Keratinocyte (primary cell): Measurements from ENCODE around the gene DEGS2. TPM values are rescaled to one million over a fixed set of nuclear protein-coding genes. Genes with fewer than 3 reads are reported as not detected.

Experiments used
- DNase-seq: peaks from one replicate; pipeline ENCODE4 v3.0.0-alpha.2; 2011; ENCODE audit warnings: low read depth, missing footprints, low spot score
- FAIRE-seq: peaks from 2 replicates; lab custom pipeline; 2011; peaks lifted over from hg19 to GRCh38; lab: Jason Lieb, UNC
- H2AFZ ChIP-seq: 2 replicates; pipeline ENCODE4 v1.6.0; 2012; ENCODE audit warnings: low read length, control low read depth, inconsistent platforms; ENCODE audit not compliant: control insufficient read depth
- H3K27ac ChIP-seq: 2 replicates; pipeline ENCODE4 v1.5.1; 2011; ENCODE audit warnings: low read length; ENCODE audit not compliant: control insufficient read depth, insufficient read depth
- H3K27me3 ChIP-seq: 3 replicates; pipeline ENCODE4 v1.6.0; 2011; ENCODE audit warnings: low read length; ENCODE audit not compliant: control insufficient read depth, insufficient read depth; ENCODE audit errors: extremely low read depth
- H3K36me3 ChIP-seq, 2 experiments: 2 replicates in 1 of 2; 3 replicates in 1 of 2; pipeline ENCODE4 v1.5.1; 2011; ENCODE audit warnings: low read length in 2 of 2, mild to moderate bottlenecking in 1 of 2; ENCODE audit not compliant: control insufficient read depth in 2 of 2, insufficient read depth in 2 of 2; ENCODE audit errors: extremely low read depth in 1 of 2
- H3K4me1 ChIP-seq: 3 replicates; pipeline ENCODE4 v1.5.1; 2011; ENCODE audit warnings: low read length; ENCODE audit not compliant: control insufficient read depth, insufficient read depth; ENCODE audit errors: extremely low read depth
- H3K4me2 ChIP-seq: 3 replicates; pipeline ENCODE4 v1.6.0; 2011; ENCODE audit warnings: low read depth, low read length; ENCODE audit not compliant: control insufficient read depth, insufficient read depth; ENCODE audit errors: extremely low read depth
- H3K4me3 ChIP-seq, 3 experiments: fragments of 200-600 bp in 1 of 3; sonication (generic) in 1 of 3; 2 replicates in 2 of 3; 3 replicates in 1 of 3; pipeline ENCODE4 v1.5.1; 2011 to 2016; ENCODE audit warnings: low read length in 3 of 3, mild to moderate bottlenecking in 3 of 3, control low read depth in 2 of 3, inconsistent platforms in 1 of 3, low read depth in 1 of 3, mixed read lengths in 1 of 3, mixed run types in 1 of 3, moderate library complexity in 1 of 3; ENCODE audit not compliant: control insufficient read depth in 2 of 3, insufficient read depth in 2 of 3; ENCODE audit errors: extremely low read depth in 1 of 3
- H3K79me2 ChIP-seq: 2 replicates; pipeline ENCODE4 v1.6.0; 2012; ENCODE audit warnings: low read length; ENCODE audit not compliant: control insufficient read depth, insufficient read depth
- H3K9ac ChIP-seq: 3 replicates; pipeline ENCODE4 v1.6.0; 2011; ENCODE audit warnings: low read length; ENCODE audit not compliant: control insufficient read depth, insufficient read depth; ENCODE audit errors: extremely low read depth
- H3K9me1 ChIP-seq: 3 replicates; pipeline ENCODE4 v1.6.0; 2011; ENCODE audit warnings: low read length; ENCODE audit not compliant: control insufficient read depth, insufficient read depth; ENCODE audit errors: extremely low read depth
- H3K9me3 ChIP-seq: 2 replicates; pipeline ENCODE4 v1.5.1; 2012; ENCODE audit warnings: low read depth, low read length; ENCODE audit not compliant: control insufficient read depth
- H4K20me1 ChIP-seq: 3 replicates; pipeline ENCODE4 v1.6.0; 2011; ENCODE audit warnings: low read length; ENCODE audit not compliant: control insufficient read depth, insufficient read depth; ENCODE audit errors: extremely low read depth
- EZH2 ChIP-seq: IDR thresholded peaks from one replicate; pipeline ENCODE4 v1.6.1; 2012; ENCODE audit warnings: inconsistent platforms, mild to moderate bottlenecking, low read length, moderate library complexity
- dilution Hi-C: fragments of 300-500 bp; cut with MboI; formaldehyde crosslinking; loops from one replicate; pipeline ENCODE4 v1.7.0; 2020; ENCODE audit warnings: low sequenced_read_pairs; ENCODE audit not compliant: extremely low pct_ligation_motif_present
- polyA plus RNA-seq, 5 experiments: library from polyadenylated mRNA; depleted of rRNA in 3 of 5; stranded (reverse) in 3 of 5; stranded (forward) in 1 of 5; unstranded in 1 of 5; fragments of >200 nt; gene quantifications; 1 replicate in 1 of 5; 2 replicates in 3 of 5; 3 replicates in 1 of 5; pipeline versions ENCODE4 v1.2.1 to v1.2.3, GENCODE V29; 2011 to 2012; ENCODE audit warnings: missing spikeins in 2 of 5, low read depth in 1 of 5, low replicate concordance in 1 of 5
- TF ChIP-seq, protein P1 (sequence below), 3 experiments: IDR thresholded peaks in 1 of 3; conservative IDR thresholded peaks in 1 of 3; optimal IDR thresholded peaks in 1 of 3; 2 replicates in 2 of 3; 3 replicates in 1 of 3; pipeline versions ENCODE3 to v1.5.1; 2011; ENCODE audit warnings: low read length in 3 of 3, mild to moderate bottlenecking in 3 of 3, moderate library complexity in 2 of 3, control low read depth in 1 of 3, inconsistent platforms in 1 of 3; ENCODE audit not compliant: insufficient read depth in 2 of 3; ENCODE audit errors: extremely low read depth in 1 of 3

Gene DEGS2
- polyA plus RNA-seq, 1 donor (not counting 4 experiments of a cell fraction or from before 2014, with no cell fraction given): 0.46 TPM

- Histone ChIP-seq H3K79me2 (no peaks in the 10 kb centered on the region), H3K9ac (no peak overlapping the region), H2AFZ (no peak overlapping the region), H4K20me1 (no peaks in the 10 kb centered on the region), H3K27me3 (no peaks in the 10 kb centered on the region), H3K9me1 (no peaks in the 10 kb centered on the region), H3K4me3 (no peak overlapping the region), H3K4me1 (peaks cover 10% of the 10 kb centered on the region), H3K36me3 (no peaks in the 10 kb centered on the region), H3K27ac (no peak overlapping the region), H3K9me3 (no peaks in the 10 kb centered on the region), H3K4me2 (no peak overlapping the region)
- FAIRE-seq (peak; percentile 57), DNase-seq (no peak)
- TF ChIP-seq, protein P1, sequence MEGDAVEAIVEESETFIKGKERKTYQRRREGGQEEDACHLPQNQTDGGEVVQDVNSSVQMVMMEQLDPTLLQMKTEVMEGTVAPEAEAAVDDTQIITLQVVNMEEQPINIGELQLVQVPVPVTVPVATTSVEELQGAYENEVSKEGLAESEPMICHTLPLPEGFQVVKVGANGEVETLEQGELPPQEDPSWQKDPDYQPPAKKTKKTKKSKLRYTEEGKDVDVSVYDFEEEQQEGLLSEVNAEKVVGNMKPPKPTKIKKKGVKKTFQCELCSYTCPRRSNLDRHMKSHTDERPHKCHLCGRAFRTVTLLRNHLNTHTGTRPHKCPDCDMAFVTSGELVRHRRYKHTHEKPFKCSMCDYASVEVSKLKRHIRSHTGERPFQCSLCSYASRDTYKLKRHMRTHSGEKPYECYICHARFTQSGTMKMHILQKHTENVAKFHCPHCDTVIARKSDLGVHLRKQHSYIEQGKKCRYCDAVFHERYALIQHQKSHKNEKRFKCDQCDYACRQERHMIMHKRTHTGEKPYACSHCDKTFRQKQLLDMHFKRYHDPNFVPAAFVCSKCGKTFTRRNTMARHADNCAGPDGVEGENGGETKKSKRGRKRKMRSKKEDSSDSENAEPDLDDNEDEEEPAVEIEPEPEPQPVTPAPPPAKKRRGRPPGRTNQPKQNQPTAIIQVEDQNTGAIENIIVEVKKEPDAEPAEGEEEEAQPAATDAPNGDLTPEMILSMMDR (optimal IDR thresholded peaks at IDR 0.05 in 1 of 3, IDR thresholded peaks at IDR 0.05 in 1 of 3, conservative IDR thresholded peaks at IDR 0.05 in 1 of 3; ENCODE audit: extremely low read depth in 1 of 3, insufficient read depth in 2 of 3, low read length in 3 of 3): no peak
- TF ChIP-seq EZH2: no peak
- dilution Hi-C loops: no loop called here
These were observed 44.8 kb upstream of the DEGS2 start for GRCh38 chr14:100203962-100204834.

DNA sequence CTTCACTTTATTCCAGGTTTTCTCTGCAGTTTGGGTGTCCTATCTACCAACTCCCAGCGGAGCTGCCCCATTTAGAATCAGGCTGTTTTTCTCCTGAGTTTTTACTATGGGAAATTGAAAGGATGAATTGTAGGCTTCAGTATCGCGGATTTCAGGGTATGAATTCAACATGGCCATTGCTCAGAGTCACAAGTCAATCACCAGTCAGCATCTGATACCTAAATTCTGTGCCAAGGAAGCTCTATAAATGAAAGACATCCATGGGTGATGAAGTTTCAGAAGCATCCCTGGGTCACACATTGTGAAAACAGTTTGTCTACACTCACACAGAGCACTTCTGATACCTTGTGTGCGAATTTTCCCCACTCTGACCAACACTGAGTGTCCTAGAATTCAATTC, 43.7 kb upstream of the DEGS2 start:
- H3K79me2 ChIP-seq: no peaks in the 10 kb centered on the region
- H2AFZ ChIP-seq: no peak overlapping the region
- no peaks in the 10 kb centered on the region for H3K36me3 ChIP-seq
- no peak for TF ChIP-seq EZH2
- TF ChIP-seq, protein P1 (optimal IDR thresholded peaks at IDR 0.05 in 1 of 3, IDR thresholded peaks at IDR 0.05 in 1 of 3, conservative IDR thresholded peaks at IDR 0.05 in 1 of 3; ENCODE audit: extremely low read depth in 1 of 3, insufficient read depth in 2 of 3, low read length in 3 of 3): no peak
- no peaks in the 10 kb centered on the region for H4K20me1 ChIP-seq
- no peaks in the 10 kb centered on the region for H3K9me3 ChIP-seq
- dilution Hi-C loops: no loop called here
- DNase-seq (no peak), FAIRE-seq (no peak)
- H3K27me3 ChIP-seq: no peaks in the 10 kb centered on the region
- H3K4me3 ChIP-seq: no peak overlapping the region
- no peak overlapping the region for H3K4me2 ChIP-seq
- no peaks in the 10 kb centered on the region for H3K9me1 ChIP-seq
- H3K27ac ChIP-seq: no peak overlapping the region
- peaks cover 15% of the 10 kb centered on the region for H3K4me1 ChIP-seq
- no peak overlapping the region for H3K9ac ChIP-seq
